ENCODE measurements around the gene RIMKLB. TPM values are rescaled to one million over a fixed set of nuclear protein-coding genes. Genes with fewer than 3 reads are reported as not detected.

Gene RIMKLB
- total and polyA plus RNA-seq, 4 experiments from 2014 or later, result 2.9 to 27.3 (median 13.9) TPM

DNA sequence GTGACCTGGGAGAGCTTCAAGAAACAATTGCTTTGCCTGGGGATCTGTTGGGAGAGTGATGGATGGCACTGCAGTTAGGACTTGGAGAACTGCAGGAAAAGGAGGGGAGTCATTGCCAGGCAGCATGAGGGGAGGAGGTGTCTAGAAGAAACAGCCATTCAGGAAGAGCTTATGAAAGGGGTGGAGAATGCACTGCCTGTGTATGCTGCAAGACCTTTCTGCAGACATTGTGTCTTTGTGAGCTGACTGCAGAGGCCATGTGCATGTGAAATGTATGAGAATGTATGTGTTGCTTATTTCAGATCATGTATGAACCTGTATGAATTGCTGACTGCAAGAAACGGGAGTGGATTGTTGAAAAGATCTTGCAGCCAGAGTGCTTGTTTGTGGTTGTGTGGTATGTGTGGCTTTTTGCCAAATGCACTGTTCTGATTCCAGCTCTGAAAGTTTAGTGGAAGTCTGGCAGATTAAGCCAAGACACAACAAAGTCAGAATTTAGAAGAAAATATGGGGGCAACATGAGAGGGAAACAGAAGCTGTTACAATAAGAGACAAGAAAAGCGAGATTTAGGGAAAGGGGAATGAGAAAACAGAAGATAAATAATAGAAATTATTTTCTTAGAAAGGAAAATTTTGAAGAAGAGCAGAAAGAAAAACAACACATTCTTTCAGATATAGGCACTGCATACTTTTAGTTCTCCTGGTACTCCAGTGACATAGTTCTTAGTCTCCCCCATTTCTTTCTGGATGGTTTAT is 9.8 kb upstream of the RIMKLB start:
- H3K4me1 Mint-ChIP-seq, result peaks cover 0 to 7% (median 2%) of the 10 kb centered on the region in 4 donors
- intact Hi-C loops (cut with micrococcal nuclease), result no loop called here
- H3K9me3 ChIP-seq (ENCODE audit: control insufficient read depth in 1 of 2, low read length in 2 of 2), result no peaks in the 10 kb centered on the region
- no peaks in the 10 kb centered on the region for H3K36me3 Mint-ChIP-seq
- no peak overlapping the region for H3K4me3 Mint-ChIP-seq
- ChIA-PET CTCF (ENCODE audit: partially characterized antibody) (interaction anchor here (0.6 to 8.6 kb wide), 8 partner anchors 31 to 361 kb away, joined by 3 to 101 read pairs (median 6); no protein-coding TSS in a partner anchor), POLR2A (ENCODE audit: partially characterized antibody) (interaction anchor here (1.2 to 2.4 kb wide), 2 partner anchors 9 kb away, joined by 3 to 13 read pairs; partner anchors contain the start of gene RIMKLB)
- no peak overlapping the region for H3K27ac ChIP-seq (ENCODE audit: low read depth, low read length)
- peaks cover 7% of the 10 kb centered on the region for H3K4me1 ChIP-seq (ENCODE audit: insufficient read depth, low read length)
- H3K36me3 ChIP-seq (ENCODE audit: insufficient read depth, low read length), result no peaks in the 10 kb centered on the region
- no peak overlapping the region for H3K4me3 ChIP-seq (ENCODE audit: low read length in 2 of 2)
- no peaks in the 10 kb centered on the region for H3K27me3 ChIP-seq (ENCODE audit: insufficient read depth, low read length)
- no peak overlapping the region for H3K27ac Mint-ChIP-seq
- no peaks in the 10 kb centered on the region for H3K9me3 Mint-ChIP-seq
- peak in 1 of 5 donors; percentile 1 for DNase-seq
- peaks cover 0 to 1% of the 10 kb centered on the region in 2 donors for H3K27me3 Mint-ChIP-seq

DNA sequence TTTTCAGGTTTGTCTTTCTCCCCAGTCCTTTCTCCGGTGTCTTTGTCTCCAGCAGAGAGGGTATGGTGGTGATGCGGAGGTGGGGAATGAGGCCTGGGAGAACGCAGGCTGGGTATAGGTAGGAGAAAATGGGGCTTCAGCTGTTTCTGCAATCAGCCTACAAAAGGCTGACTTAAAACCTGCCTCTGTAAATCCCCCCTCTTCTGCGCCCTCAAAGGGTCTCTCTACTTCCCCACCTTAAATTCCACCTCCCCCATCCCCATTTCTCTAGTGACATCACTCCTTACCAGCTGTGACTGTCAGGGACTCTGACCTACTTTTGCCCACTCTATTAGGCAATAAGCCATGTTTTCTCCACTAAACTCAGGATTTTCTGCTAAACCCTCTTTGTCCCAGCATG is 8.1 kb upstream of the RIMKLB start:
- H3K36me3 ChIP-seq (ENCODE audit: insufficient read depth, low read length), result no peaks in the 10 kb centered on the region
- H3K9me3 ChIP-seq (ENCODE audit: control insufficient read depth in 1 of 2, low read length in 2 of 2), result no peaks in the 10 kb centered on the region
- ChIA-PET CTCF (ENCODE audit: partially characterized antibody) (no interaction called here), POLR2A (ENCODE audit: partially characterized antibody) (no interaction called here)
- peak overlapping the region in 1 of 7 donors; percentile 22 for H3K27ac Mint-ChIP-seq
- H3K4me1 ChIP-seq (ENCODE audit: insufficient read depth, low read length), result peaks cover 7% of the 10 kb centered on the region
- intact Hi-C loops (cut with micrococcal nuclease), result no loop called here
- DNase-seq, result no peak
- peaks cover 0 to 8% (median 2%) of the 10 kb centered on the region in 4 donors for H3K4me1 Mint-ChIP-seq
- no peaks in the 10 kb centered on the region for H3K9me3 Mint-ChIP-seq
- H3K27me3 ChIP-seq (ENCODE audit: insufficient read depth, low read length), result no peaks in the 10 kb centered on the region
- peaks cover 0 to 1% of the 10 kb centered on the region in 2 donors for H3K27me3 Mint-ChIP-seq
- no peaks in the 10 kb centered on the region for H3K36me3 Mint-ChIP-seq
- H3K4me3 Mint-ChIP-seq, result peak overlapping the region in 1 of 8 donors; percentile 28
- no peak overlapping the region for H3K27ac ChIP-seq (ENCODE audit: low read depth, low read length)
- H3K4me3 ChIP-seq (ENCODE audit: low read length in 2 of 2), result no peak overlapping the region

DNA sequence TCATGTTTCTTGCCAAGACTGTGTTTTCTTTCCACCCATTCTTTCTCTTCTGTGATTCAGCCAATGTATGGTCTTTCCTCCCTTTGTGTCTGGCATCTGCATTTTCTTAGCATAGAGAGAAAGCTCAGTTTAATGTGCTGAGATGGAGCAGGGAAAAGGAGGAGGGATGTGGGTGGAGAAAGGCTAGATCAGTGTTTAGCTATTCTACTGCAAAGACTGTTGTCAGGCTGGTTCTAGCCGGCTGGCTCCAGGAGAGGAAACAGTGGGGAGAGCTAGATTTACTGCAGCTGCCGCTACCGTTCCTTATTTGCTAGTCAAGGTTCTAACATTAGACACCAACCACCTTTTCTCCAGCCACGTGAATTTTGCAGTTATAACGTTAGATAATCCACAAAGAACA is 5.2 kb upstream of the RIMKLB start:
- Histone ChIP-seq H3K4me3 (ENCODE audit: low read length in 2 of 2) (no peak overlapping the region), H3K4me1 (ENCODE audit: insufficient read depth, low read length) (peaks cover 7% of the 10 kb centered on the region), H3K36me3 (ENCODE audit: insufficient read depth, low read length) (no peaks in the 10 kb centered on the region), H3K27me3 (ENCODE audit: insufficient read depth, low read length) (no peaks in the 10 kb centered on the region), H3K27ac (ENCODE audit: low read depth, low read length) (no peak overlapping the region), H3K9me3 (ENCODE audit: control insufficient read depth in 1 of 2, low read length in 2 of 2) (no peaks in the 10 kb centered on the region)
- no peak overlapping the region for H3K4me3 Mint-ChIP-seq
- peaks cover 0 to 6% of the 10 kb centered on the region in 2 donors for H3K36me3 Mint-ChIP-seq
- H3K4me1 Mint-ChIP-seq, result peaks cover 7 to 15% (median 10%) of the 10 kb centered on the region in 4 donors
- ChIA-PET CTCF (ENCODE audit: partially characterized antibody) (interaction anchor here (1.0 to 1.1 kb wide), 2 partner anchors 11 to 15 kb away, joined by 3 read pairs; no protein-coding TSS in a partner anchor), POLR2A (ENCODE audit: partially characterized antibody) (no interaction called here)
- intact Hi-C loops (cut with micrococcal nuclease), result no loop called here
- H3K27me3 Mint-ChIP-seq, result no peaks in the 10 kb centered on the region
- H3K27ac Mint-ChIP-seq, result peak overlapping the region in 3 of 7 donors; percentile 43 to 60 (median 44)
- H3K9me3 Mint-ChIP-seq, result no peaks in the 10 kb centered on the region
- DNase-seq, result no peak

DNA sequence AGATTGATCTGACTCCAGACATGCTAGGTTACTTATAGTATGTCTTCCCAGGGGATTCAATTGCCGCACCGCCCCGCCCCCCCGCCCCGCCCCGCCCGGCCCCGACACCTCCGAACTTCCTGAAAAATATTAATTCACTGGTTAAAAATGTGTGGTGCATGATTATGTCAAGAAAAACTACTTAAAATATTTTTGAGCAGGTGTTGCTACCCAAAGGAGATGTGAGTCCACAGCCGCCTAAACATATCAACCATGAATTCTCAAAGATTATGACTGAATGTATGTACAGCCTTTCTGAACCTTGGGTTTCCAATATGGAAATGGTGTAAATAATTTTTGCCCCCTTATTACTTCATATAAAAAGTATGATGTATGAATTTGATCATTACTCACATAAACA is 2.7 kb upstream of the RIMKLB start:
- CTCF ChIA-PET (ENCODE audit: partially characterized antibody), result interaction anchor here (1.2 to 2.3 kb wide), 5 partner anchors 11 to 165 kb away, joined by 4 to 10 read pairs (median 4); no protein-coding TSS in a partner anchor
- peaks cover under 1 to 15% of the 10 kb centered on the region in 2 donors for H3K36me3 Mint-ChIP-seq
- Histone ChIP-seq H3K27ac (ENCODE audit: low read depth, low read length) (no peak overlapping the region), H3K27me3 (ENCODE audit: insufficient read depth, low read length) (no peaks in the 10 kb centered on the region), H3K4me1 (ENCODE audit: insufficient read depth, low read length) (peaks cover 14% of the 10 kb centered on the region), H3K36me3 (ENCODE audit: insufficient read depth, low read length) (no peaks in the 10 kb centered on the region), H3K4me3 (ENCODE audit: low read length in 2 of 2) (no peak overlapping the region), H3K9me3 (ENCODE audit: control insufficient read depth in 1 of 2, low read length in 2 of 2) (no peaks in the 10 kb centered on the region)
- no peak overlapping the region for H3K4me3 Mint-ChIP-seq
- H3K4me1 Mint-ChIP-seq, result peaks cover 17 to 28% (median 20%) of the 10 kb centered on the region in 4 donors
- POLR2A ChIA-PET (ENCODE audit: partially characterized antibody), result interaction anchor here (3.8 kb wide), 1 partner anchor 255 kb away, joined by 15 read pairs; the partner anchor contains the start of gene M6PR
- no peak for DNase-seq
- H3K27ac Mint-ChIP-seq, result no peak overlapping the region
- intact Hi-C loops (cut with micrococcal nuclease), result no loop called here
- H3K27me3 Mint-ChIP-seq, result no peaks in the 10 kb centered on the region
- H3K9me3 Mint-ChIP-seq, result peaks cover 0 to 2% (median 0%) of the 10 kb centered on the region in 8 donors

DNA sequence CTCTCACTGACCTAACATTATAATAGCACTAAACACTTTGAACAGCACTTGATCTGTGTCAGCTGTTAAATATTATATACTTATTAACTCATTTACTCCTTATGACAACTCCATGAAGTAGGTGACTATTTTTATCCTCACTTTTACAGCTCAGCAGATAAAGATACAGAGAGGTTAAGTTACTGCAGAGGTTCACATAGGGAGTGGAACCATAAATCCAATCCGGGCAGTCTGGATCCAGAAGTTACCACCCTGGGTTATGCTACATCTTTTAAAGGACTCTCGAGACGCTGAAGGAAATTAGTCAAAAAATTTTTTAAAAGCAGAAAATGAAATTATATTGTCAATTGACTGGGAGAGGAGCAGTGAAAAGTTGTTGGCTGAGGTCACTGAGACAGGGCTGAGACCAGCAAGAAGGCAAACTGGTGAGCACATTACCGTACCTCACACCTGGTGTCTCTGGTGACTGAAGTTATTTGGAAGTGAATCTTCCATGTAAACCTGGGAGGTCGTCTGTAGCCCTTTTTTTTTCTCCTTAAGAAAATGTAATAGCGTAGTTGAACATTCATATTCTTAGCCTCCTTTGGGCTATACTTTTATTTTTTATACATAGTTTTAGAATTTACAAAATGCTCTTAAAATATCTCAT is 1.2 kb upstream of the RIMKLB start:
- Histone ChIP-seq H3K4me3 (ENCODE audit: low read length in 2 of 2) (no peak overlapping the region), H3K9me3 (ENCODE audit: control insufficient read depth in 1 of 2, low read length in 2 of 2) (no peaks in the 10 kb centered on the region), H3K4me1 (ENCODE audit: insufficient read depth, low read length) (peaks cover 18% of the 10 kb centered on the region), H3K36me3 (ENCODE audit: insufficient read depth, low read length) (no peaks in the 10 kb centered on the region), H3K27ac (ENCODE audit: low read depth, low read length) (peak overlapping the region; percentile 52), H3K27me3 (ENCODE audit: insufficient read depth, low read length) (no peaks in the 10 kb centered on the region)
- CTCF ChIA-PET (ENCODE audit: partially characterized antibody), result interaction anchor here (0.6 to 1.8 kb wide), 4 partner anchors 14 to 342 kb away, joined by 3 to 4 read pairs (median 3); no protein-coding TSS in a partner anchor
- intact Hi-C loops (cut with micrococcal nuclease), result loop anchor here (1.0 to 2.0 kb wide), 3 partner anchors 52 to 252 kb away; partner anchors contain the start of genes M6PR and PHC1
- H3K9me3 Mint-ChIP-seq, result peaks cover 0 to 2% (median 0%) of the 10 kb centered on the region in 8 donors
- no peak for DNase-seq
- POLR2A ChIA-PET (ENCODE audit: partially characterized antibody), result interaction anchor here (0.8 to 3.8 kb wide), 3 partner anchors 9 to 253 kb away, joined by 3 to 15 read pairs (median 13); partner anchors contain the start of gene M6PR
- H3K36me3 Mint-ChIP-seq, result peaks cover 4 to 15% of the 10 kb centered on the region in 2 donors
- H3K4me3 Mint-ChIP-seq, result peak overlapping the region; percentile 81 to 96 (median 92)
- no peaks in the 10 kb centered on the region for H3K27me3 Mint-ChIP-seq
- peaks cover 21 to 29% (median 24%) of the 10 kb centered on the region in 4 donors for H3K4me1 Mint-ChIP-seq
- H3K27ac Mint-ChIP-seq, result peak overlapping the region; percentile 75 to 97 (median 90)

DNA sequence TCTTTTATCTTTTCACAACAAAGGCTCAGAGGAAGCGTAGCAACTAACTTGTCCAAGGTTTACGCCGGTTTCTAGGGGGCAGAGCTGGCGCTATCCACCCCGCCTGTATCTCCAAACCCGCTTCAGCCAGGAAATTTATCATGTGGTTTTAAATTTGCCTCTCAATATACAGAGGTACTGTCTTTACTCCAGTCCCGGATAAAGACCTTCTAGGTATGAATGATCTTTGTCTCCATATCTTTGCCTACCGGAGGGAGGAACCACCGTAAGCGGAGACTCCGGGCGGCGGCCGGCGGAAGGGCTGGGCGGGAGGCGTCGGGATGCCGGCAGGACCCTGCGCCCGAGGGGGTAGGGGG is 693 bp upstream of the RIMKLB start:
- H3K27me3 ChIP-seq (ENCODE audit: insufficient read depth, low read length), result no peaks in the 10 kb centered on the region
- POLR2A ChIA-PET (ENCODE audit: partially characterized antibody), result interaction anchor here (1.0 to 3.8 kb wide), 6 partner anchors 10 to 327 kb away, joined by 3 to 15 read pairs (median 4); partner anchors contain the start of gene M6PR
- H3K9me3 ChIP-seq (ENCODE audit: control insufficient read depth in 1 of 2, low read length in 2 of 2), result no peaks in the 10 kb centered on the region
- no peaks in the 10 kb centered on the region for H3K27me3 Mint-ChIP-seq
- peaks cover 21 to 29% (median 24%) of the 10 kb centered on the region in 4 donors for H3K4me1 Mint-ChIP-seq
- peak overlapping the region; percentile 36 to 57 for H3K4me3 ChIP-seq (ENCODE audit: low read length in 2 of 2)
- DNase-seq, result peak; percentile 37 to 54 (median 44)
- peak overlapping the region; percentile 52 for H3K27ac ChIP-seq (ENCODE audit: low read depth, low read length)
- peaks cover 0 to 2% (median 0%) of the 10 kb centered on the region in 8 donors for H3K9me3 Mint-ChIP-seq
- intact Hi-C loops (cut with micrococcal nuclease), result loop anchor here (1.0 to 2.0 kb wide), 3 partner anchors 52 to 252 kb away; partner anchors contain the start of genes M6PR and PHC1
- H3K36me3 Mint-ChIP-seq, result peaks cover 4 to 15% of the 10 kb centered on the region in 2 donors
- H3K4me3 Mint-ChIP-seq, result peak overlapping the region; percentile 81 to 96 (median 92)
- peaks cover 18% of the 10 kb centered on the region for H3K4me1 ChIP-seq (ENCODE audit: insufficient read depth, low read length)
- CTCF ChIA-PET (ENCODE audit: partially characterized antibody), result interaction anchor here (0.6 to 1.1 kb wide), 2 partner anchors 14 to 342 kb away, joined by 3 read pairs; no protein-coding TSS in a partner anchor
- H3K36me3 ChIP-seq (ENCODE audit: insufficient read depth, low read length), result no peaks in the 10 kb centered on the region
- peak overlapping the region; percentile 75 to 97 (median 90) for H3K27ac Mint-ChIP-seq

All from CD4-positive, alpha-beta memory T cell (primary cell).